Tibial nerve (tissue), 4 donors: ENCODE data around the gene SULT1A1. TPM values are rescaled to one million over a fixed set of nuclear protein-coding genes. Genes with fewer than 3 reads are reported as not detected.
A peak's percentile ranks its signal among the peaks of the same experiment; 100 is the strongest.

Experiments
- DNase-seq, 2 donors: peaks; one replicate each; pipeline ENCODE4 v3.0.0-alpha.2; 2019; ENCODE audit warnings: low spot score in 2 of 2
- H3K27ac ChIP-seq, 4 donors: fragments of 200-600 bp; sonication (generic) in 3 of 4; one replicate each; pipeline ENCODE4 v1.5.1; 2017 to 2019; ENCODE audit warnings: mild to moderate bottlenecking in 1 of 4
- H3K27me3 ChIP-seq, 2 donors: fragments of 200-600 bp; sonication (generic) in 1 of 2; one replicate each; pipeline versions ENCODE4 v1.5.1 to v1.6.0; 2017 to 2019
- H3K36me3 ChIP-seq, 3 donors: fragments of 200-600 bp; sonication (generic); one replicate each; pipeline ENCODE4 v1.5.1; 2018 to 2019
- H3K4me1 ChIP-seq, 4 donors: fragments of 200-600 bp; sonication (generic) in 3 of 4; one replicate each; pipeline ENCODE4 v1.5.1; 2017 to 2019
- H3K4me3 ChIP-seq, 4 donors: fragments of 200-600 bp; sonication (generic) in 3 of 4; one replicate each; pipeline ENCODE4 v1.5.1; 2017 to 2019; ENCODE audit warnings: mild to moderate bottlenecking in 1 of 4, moderate library complexity in 1 of 4
- H3K9me3 ChIP-seq, 4 donors: fragments of 200-600 bp; sonication (generic) in 3 of 4; one replicate each; pipeline ENCODE4 v1.5.1; 2017 to 2019
- EP300 ChIP-seq, 2 donors: sonication (generic); formaldehyde crosslinking; IDR thresholded peaks; one replicate each; pipeline ENCODE4 v1.6.1; 2017; ENCODE audit warnings: antibody characterized with exemption in 2 of 2, mild to moderate bottlenecking in 1 of 2
- POLR2A ChIP-seq, 2 donors: fragments of 450-650 bp; IDR thresholded peaks; one replicate each; pipeline ENCODE4 v1.6.1; 2017; ENCODE audit warnings: antibody characterized with exemption in 2 of 2, mild to moderate bottlenecking in 2 of 2, moderate library complexity in 2 of 2
- WGBS, 2 donors: methylation state at CpG; one replicate each; pipeline ENCODE4 v1.1.5; 2018; 5-methylcytosine and 5-hydroxymethylcytosine counted together
- total RNA-seq, 4 donors: library from RNA; depleted of rRNA; stranded (reverse); fragments of >200 nt; gene quantifications; one replicate each; pipeline ENCODE4 v1.1.0, GENCODE V29; 2016
- TF ChIP-seq, protein P1 (sequence below), 5 experiments: fragments of 200-600 bp in 3 of 5; fragments of 450-650 bp in 2 of 5; sonication (generic) in 3 of 5; IDR thresholded peaks; one replicate each; pipeline ENCODE4 v1.5.1; 2016 to 2019; ENCODE audit warnings: antibody characterized with exemption in 5 of 5, mild to moderate bottlenecking in 3 of 5, moderate library complexity in 2 of 5

SULT1A1 gene
- total RNA-seq, 4 donors from 2014 or later: 30.9 to 59.8 (median 43.7) TPM

DNA sequence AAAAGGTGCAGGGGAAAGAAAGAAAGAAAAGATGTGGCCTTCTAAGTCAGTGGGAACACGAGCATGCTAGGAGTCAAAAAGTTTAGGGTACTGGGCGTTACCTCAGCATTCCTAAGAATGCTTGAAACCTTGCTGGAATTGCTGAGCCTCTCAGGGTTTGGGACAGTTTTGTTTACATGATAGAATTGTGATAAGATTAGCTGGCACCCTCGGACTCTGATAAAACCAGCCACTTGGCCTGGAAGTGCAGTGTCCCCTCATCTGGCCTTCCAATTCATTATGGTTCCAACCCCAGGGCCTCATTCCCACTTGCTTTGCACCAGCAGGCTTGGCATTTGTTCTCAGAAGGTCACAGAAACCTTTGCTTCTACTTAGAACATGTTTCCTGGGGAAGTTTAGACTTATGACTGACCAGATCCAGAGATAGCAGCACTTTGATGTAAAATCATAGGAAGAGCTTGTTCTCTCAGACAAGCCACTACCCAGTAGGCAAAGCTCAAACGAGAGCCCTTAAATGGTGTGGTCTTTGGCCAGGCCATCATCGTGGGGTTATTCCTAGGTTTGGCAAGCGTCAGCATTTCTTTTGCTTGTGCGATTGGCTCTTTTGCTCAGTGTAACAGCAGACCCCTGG lies 48.2 kb downstream of the SULT1A1 start:
- Histone ChIP-seq H3K27me3 (no peaks in the 10 kb centered on the region), H3K9me3 (no peaks in the 10 kb centered on the region), H3K4me3 (no peak overlapping the region), H3K36me3 (peaks cover 0 to 50% (median 1%) of the 10 kb centered on the region in 3 donors), H3K27ac (peak overlapping the region in 1 of 4 donors; percentile 13), H3K4me1 (peaks cover 0 to 9% (median 0%) of the 10 kb centered on the region in 4 donors)
- WGBS, 2 donors: 68 to 72% methylated on average over 7 of the region's 7 CpGs
- TF ChIP-seq EP300 (IDR thresholded peaks at IDR 0.05) (no peak), POLR2A (IDR thresholded peaks at IDR 0.05) (no peak)
- TF ChIP-seq, protein P1, sequence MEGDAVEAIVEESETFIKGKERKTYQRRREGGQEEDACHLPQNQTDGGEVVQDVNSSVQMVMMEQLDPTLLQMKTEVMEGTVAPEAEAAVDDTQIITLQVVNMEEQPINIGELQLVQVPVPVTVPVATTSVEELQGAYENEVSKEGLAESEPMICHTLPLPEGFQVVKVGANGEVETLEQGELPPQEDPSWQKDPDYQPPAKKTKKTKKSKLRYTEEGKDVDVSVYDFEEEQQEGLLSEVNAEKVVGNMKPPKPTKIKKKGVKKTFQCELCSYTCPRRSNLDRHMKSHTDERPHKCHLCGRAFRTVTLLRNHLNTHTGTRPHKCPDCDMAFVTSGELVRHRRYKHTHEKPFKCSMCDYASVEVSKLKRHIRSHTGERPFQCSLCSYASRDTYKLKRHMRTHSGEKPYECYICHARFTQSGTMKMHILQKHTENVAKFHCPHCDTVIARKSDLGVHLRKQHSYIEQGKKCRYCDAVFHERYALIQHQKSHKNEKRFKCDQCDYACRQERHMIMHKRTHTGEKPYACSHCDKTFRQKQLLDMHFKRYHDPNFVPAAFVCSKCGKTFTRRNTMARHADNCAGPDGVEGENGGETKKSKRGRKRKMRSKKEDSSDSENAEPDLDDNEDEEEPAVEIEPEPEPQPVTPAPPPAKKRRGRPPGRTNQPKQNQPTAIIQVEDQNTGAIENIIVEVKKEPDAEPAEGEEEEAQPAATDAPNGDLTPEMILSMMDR (IDR thresholded peaks at IDR 0.05): no peak
- no peak for DNase-seq

DNA sequence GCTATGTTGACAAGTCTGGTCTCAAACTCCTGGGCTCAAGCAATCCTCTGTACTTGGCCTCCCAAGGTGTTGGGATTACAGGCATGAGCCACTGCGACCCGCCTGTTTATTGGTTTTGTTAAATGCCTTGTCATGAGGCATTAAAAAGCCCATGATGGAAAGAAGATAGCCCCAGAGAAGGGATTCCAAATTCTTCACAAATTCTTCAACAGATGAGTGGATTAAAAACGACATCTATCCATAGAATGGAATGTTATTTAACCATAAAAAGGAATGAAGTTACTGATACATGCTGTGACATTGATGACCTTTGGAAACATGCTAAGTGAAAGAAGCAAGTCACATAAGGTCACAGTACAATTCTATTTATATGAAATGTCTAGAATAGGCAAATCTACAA lies 51.4 kb downstream of the SULT1A1 start:
- no peak for TF ChIP-seq POLR2A (IDR thresholded peaks at IDR 0.05)
- 70 to 82% methylated on average over 3 of the region's 3 CpGs for WGBS, 2 donors

DNA sequence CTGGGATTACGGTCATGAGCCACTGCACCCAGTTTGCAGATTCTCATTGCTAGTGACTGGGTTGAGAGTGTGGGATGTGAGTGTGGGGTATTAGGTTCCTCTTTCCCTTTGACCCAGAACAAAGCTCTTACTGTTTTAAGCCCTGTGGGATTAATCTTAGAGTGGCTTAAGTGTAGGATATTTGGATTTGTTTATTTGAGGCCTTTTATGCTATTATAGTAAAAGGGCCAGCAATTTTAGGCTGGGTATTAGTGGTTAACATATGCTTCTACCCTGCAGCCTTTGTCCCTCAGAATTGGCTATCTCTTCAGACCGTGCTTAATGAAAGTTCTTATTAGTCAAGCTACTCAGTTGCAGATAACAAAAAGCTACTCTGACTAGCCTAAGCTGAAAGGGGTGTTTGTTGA lies 52.9 kb downstream of the SULT1A1 start:
- 39 to 53% methylated on average over 2 of the region's 2 CpGs for WGBS, 2 donors
- H3K9me3 ChIP-seq: no peaks in the 10 kb centered on the region
- DNase-seq: no peak
- H3K4me1 ChIP-seq: peaks cover 0 to 30% (median 5%) of the 10 kb centered on the region in 4 donors
- no peak overlapping the region for H3K27ac ChIP-seq
- H3K27me3 ChIP-seq: no peaks in the 10 kb centered on the region
- peaks cover 0 to 33% (median 5%) of the 10 kb centered on the region in 3 donors for H3K36me3 ChIP-seq
- H3K4me3 ChIP-seq: no peak overlapping the region
- TF ChIP-seq EP300 (IDR thresholded peaks at IDR 0.05): no peak
- TF ChIP-seq POLR2A (IDR thresholded peaks at IDR 0.05): no peak

More for the DNA sequence above, 51.4 kb downstream of the SULT1A1 start:
- no peaks in the 10 kb centered on the region for H3K9me3 ChIP-seq
- no peak overlapping the region for H3K4me3 ChIP-seq
- H3K4me1 ChIP-seq: peaks cover 0 to 22% (median 5%) of the 10 kb centered on the region in 4 donors
- H3K27ac ChIP-seq: no peak overlapping the region
- no peaks in the 10 kb centered on the region for H3K27me3 ChIP-seq
- DNase-seq: no peak
- H3K36me3 ChIP-seq: peaks cover 0 to 33% (median 5%) of the 10 kb centered on the region in 3 donors

DNA sequence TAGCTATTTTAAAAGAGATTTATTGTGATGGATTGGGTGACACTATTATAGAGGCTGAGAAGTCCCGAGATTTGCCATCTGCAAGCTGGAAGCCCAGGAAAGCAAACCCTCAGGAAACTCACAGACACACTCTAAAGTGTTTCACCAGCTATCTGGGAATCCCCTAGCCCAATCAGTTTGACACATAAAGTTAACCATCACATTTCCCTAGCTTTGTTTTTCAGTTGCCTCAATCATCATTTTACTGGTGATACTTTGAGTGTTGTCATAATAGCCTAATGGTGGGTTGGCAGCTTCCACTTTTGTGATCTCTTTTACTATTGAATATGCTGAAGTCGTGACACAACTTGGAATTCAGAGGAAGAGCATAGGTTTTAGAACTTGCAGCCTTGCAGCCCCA lies 54.3 kb downstream of the SULT1A1 start:
- H3K27ac ChIP-seq: no peak overlapping the region
- peaks cover 0 to 33% (median 5%) of the 10 kb centered on the region in 3 donors for H3K36me3 ChIP-seq
- H3K9me3 ChIP-seq: no peaks in the 10 kb centered on the region
- WGBS, 2 donors: 80 to 89% methylated on average over 2 of the region's 2 CpGs
- no peak for DNase-seq
- no peaks in the 10 kb centered on the region for H3K27me3 ChIP-seq
- H3K4me3 ChIP-seq: no peak overlapping the region
- H3K4me1 ChIP-seq: peaks cover 0 to 26% (median 5%) of the 10 kb centered on the region in 4 donors
- TF ChIP-seq POLR2A (IDR thresholded peaks at IDR 0.05): no peak
- TF ChIP-seq, protein P1 (IDR thresholded peaks at IDR 0.05): no peak
- no peak for TF ChIP-seq EP300 (IDR thresholded peaks at IDR 0.05)

Other genes with a start within 250 kb of the SULT1A1 start
- 1 to 10 TPM in 2 of 4 donors, not detected in 2; 4.5 to 6.1 TPM for gene NPIPB6, start 246.5 kb downstream of the SULT1A1 start, total RNA-seq
- 100 to 1,000 TPM; 185 to 265 (median 230) TPM for gene EIF3CL, start 206.2 kb downstream of the SULT1A1 start, total RNA-seq
- gene NPIPB7, start 137.7 kb downstream of the SULT1A1 start, total RNA-seq: not detected
- 10 to 100 TPM; 25.8 to 45.1 (median 29.7) TPM for gene CLN3, start 118.0 kb downstream of the SULT1A1 start, total RNA-seq
- 1 to 10 TPM; 1.3 to 4.5 (median 1.8) TPM for gene APOBR, start 115.4 kb downstream of the SULT1A1 start, total RNA-seq
- not detected for gene IL27, start 103.2 kb downstream of the SULT1A1 start, total RNA-seq
- gene NUPR1, start 71.1 kb downstream of the SULT1A1 start, total RNA-seq: 10 to 100 TPM; 33.0 to 57.2 (median 53.4) TPM
- gene SGF29, start 56.1 kb downstream of the SULT1A1 start, total RNA-seq: 10 to 100 TPM; 31.9 to 52.1 (median 36.1) TPM
- gene SULT1A2, start 13.0 kb downstream of the SULT1A1 start, total RNA-seq: 10 to 100 TPM in 1 of 4 donors, 1 to 10 TPM in 2, not detected in 1; 2.4 to 11.8 (median 6.1) TPM
- gene NPIPB8, start 28.0 kb upstream of the SULT1A1 start, total RNA-seq: 1 to 10 TPM in 2 of 4 donors, not detected in 2; 1.3 to 2.4 TPM
- gene EIF3C, start 101.4 kb upstream of the SULT1A1 start, total RNA-seq: 100 to 1,000 TPM; 158 to 275 (median 197) TPM
- 10 to 100 TPM in 2 of 4 donors, 1 to 10 TPM in 2; 8.4 to 15.9 (median 10.9) TPM for gene NPIPB9, start 141.7 kb upstream of the SULT1A1 start, total RNA-seq
- 100 to 1,000 TPM in 1 of 4 donors, 10 to 100 TPM in 3; 57.6 to 121 (median 87.7) TPM for gene ATXN2L, start 213.0 kb upstream of the SULT1A1 start, total RNA-seq
- 100 to 1,000 TPM in 3 of 4 donors, 10 to 100 TPM in 1; 88.1 to 136 (median 116) TPM for gene TUFM, start 236.3 kb upstream of the SULT1A1 start, total RNA-seq